ENCODE results near the gene ST3GAL5. TPM values are rescaled to one million over a fixed set of nuclear protein-coding genes. Genes with fewer than 3 reads are reported as not detected.
A peak's percentile ranks its signal among the peaks of the same experiment; 100 is the strongest.
"Not testable (repeated sequence)": the region's sequence is repeated elsewhere in the genome, so short reads cannot be mapped to it uniquely, and the experiment has no call there.

The ST3GAL5 gene
- total and polyA plus RNA-seq, 2 donors (not counting 1 experiment from before 2014, with no cell fraction given): 6.2 to 10.9 TPM

DNA sequence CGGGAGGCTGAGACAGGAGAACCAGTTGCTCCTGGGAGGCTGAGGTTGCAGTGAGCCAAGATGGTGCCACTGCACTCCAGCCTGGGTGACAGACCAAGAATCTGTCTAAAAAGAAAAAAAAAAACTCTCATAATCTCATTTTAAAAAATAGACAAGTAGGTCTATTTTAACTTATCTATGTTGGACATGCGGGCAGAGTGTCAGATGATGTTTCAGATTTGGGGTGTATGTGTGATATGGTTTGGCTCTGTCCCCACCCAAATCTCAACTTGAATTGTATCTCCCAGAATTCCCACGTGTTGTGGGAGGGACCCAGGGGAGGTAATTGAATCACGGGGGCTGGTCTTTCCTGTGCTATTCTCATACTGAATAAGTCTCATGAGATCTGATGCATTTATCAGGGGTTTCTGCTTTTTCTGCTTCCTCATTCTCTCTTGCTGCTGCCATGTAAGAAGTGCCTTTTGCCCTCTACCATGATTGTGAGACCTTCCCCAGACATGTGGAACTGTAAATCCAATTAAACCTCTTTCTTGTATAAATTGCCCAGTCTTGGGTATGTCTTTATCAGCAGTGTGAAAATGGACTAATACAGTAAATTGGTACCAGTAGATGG is 8.0 kb downstream of the ST3GAL5 start:
- DNase-seq (ENCODE audit: low read depth in 2 of 2); H3K4me3 ChIP-seq (replicated peaks in 1 of 4; ENCODE audit: control extremely low read depth in 1 of 4, insufficient read depth in 1 of 4, low read depth in 3 of 4, low read length in 4 of 4); H3K27me3 ChIP-seq (ENCODE audit: control insufficient read depth, insufficient read depth, low read length); H3K79me2 ChIP-seq (ENCODE audit: control insufficient read depth, insufficient read depth, low read length); H3K27ac ChIP-seq (ENCODE audit: insufficient read depth, low read length); H4K20me1 ChIP-seq (ENCODE audit: control insufficient read depth, extremely low read depth, insufficient read depth, low read length); H3K9me3 ChIP-seq (ENCODE audit: control insufficient read depth, insufficient read depth, low read depth, low read length); H3K4me2 ChIP-seq (ENCODE audit: extremely low read depth, insufficient read depth, low read length); H3K9ac ChIP-seq (ENCODE audit: insufficient read depth, low read length); H3K4me1 ChIP-seq (ENCODE audit: control insufficient read depth, extremely low read depth, insufficient read depth, low read length); H3K36me3 ChIP-seq (ENCODE audit: control insufficient read depth, insufficient read depth, low read length); H2AFZ ChIP-seq (ENCODE audit: low read length): not testable (repeated sequence)

GRCh38 chr2:85878719-85879370 is 9.9 kb downstream of the ST3GAL5 start:
- TF ChIP-seq EZH2 (IDR thresholded peaks at IDR 0.05; ENCODE audit: low read length, missing control alignments): no peak
- TF ChIP-seq, protein P1, sequence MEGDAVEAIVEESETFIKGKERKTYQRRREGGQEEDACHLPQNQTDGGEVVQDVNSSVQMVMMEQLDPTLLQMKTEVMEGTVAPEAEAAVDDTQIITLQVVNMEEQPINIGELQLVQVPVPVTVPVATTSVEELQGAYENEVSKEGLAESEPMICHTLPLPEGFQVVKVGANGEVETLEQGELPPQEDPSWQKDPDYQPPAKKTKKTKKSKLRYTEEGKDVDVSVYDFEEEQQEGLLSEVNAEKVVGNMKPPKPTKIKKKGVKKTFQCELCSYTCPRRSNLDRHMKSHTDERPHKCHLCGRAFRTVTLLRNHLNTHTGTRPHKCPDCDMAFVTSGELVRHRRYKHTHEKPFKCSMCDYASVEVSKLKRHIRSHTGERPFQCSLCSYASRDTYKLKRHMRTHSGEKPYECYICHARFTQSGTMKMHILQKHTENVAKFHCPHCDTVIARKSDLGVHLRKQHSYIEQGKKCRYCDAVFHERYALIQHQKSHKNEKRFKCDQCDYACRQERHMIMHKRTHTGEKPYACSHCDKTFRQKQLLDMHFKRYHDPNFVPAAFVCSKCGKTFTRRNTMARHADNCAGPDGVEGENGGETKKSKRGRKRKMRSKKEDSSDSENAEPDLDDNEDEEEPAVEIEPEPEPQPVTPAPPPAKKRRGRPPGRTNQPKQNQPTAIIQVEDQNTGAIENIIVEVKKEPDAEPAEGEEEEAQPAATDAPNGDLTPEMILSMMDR (conservative IDR thresholded peaks at IDR 0.05 in 1 of 2, IDR thresholded peaks at IDR 0.05 in 1 of 2; ENCODE audit: low read depth in 1 of 2, low read length in 2 of 2): no peak
- no peak overlapping the region for H3K27ac ChIP-seq (ENCODE audit: insufficient read depth, low read length)
- no peak overlapping the region for H2AFZ ChIP-seq (ENCODE audit: low read length)
- no peak overlapping the region for H3K4me3 ChIP-seq (replicated peaks in 1 of 4; ENCODE audit: control extremely low read depth in 1 of 4, insufficient read depth in 1 of 4, low read depth in 3 of 4, low read length in 4 of 4)
- H3K79me2 ChIP-seq (ENCODE audit: control insufficient read depth, insufficient read depth, low read length): no peaks in the 10 kb centered on the region
- H3K4me2 ChIP-seq (ENCODE audit: extremely low read depth, insufficient read depth, low read length): no peak overlapping the region
- no peaks in the 10 kb centered on the region for H4K20me1 ChIP-seq (ENCODE audit: control insufficient read depth, extremely low read depth, insufficient read depth, low read length)
- no peaks in the 10 kb centered on the region for H3K9me3 ChIP-seq (ENCODE audit: control insufficient read depth, insufficient read depth, low read depth, low read length)
- no peaks in the 10 kb centered on the region for H3K36me3 ChIP-seq (ENCODE audit: control insufficient read depth, insufficient read depth, low read length)
- H3K9ac ChIP-seq (ENCODE audit: insufficient read depth, low read length): no peak overlapping the region
- DNase-seq (ENCODE audit: low read depth in 2 of 2): peak in 1 of 2 donors; percentile 90
- H3K4me1 ChIP-seq (ENCODE audit: control insufficient read depth, extremely low read depth, insufficient read depth, low read length): no peaks in the 10 kb centered on the region
- no peaks in the 10 kb centered on the region for H3K27me3 ChIP-seq (ENCODE audit: control insufficient read depth, insufficient read depth, low read length)

- Histone ChIP-seq H3K4me2 (ENCODE audit: extremely low read depth, insufficient read depth, low read length) (no peak overlapping the region), H3K36me3 (ENCODE audit: control insufficient read depth, insufficient read depth, low read length) (no peaks in the 10 kb centered on the region), H3K27me3 (ENCODE audit: control insufficient read depth, insufficient read depth, low read length) (no peaks in the 10 kb centered on the region), H3K27ac (ENCODE audit: insufficient read depth, low read length) (no peak overlapping the region), H3K9me3 (ENCODE audit: control insufficient read depth, insufficient read depth, low read depth, low read length) (no peaks in the 10 kb centered on the region), H3K9ac (ENCODE audit: insufficient read depth, low read length) (no peak overlapping the region), H3K79me2 (ENCODE audit: control insufficient read depth, insufficient read depth, low read length) (no peaks in the 10 kb centered on the region), H3K4me1 (ENCODE audit: control insufficient read depth, extremely low read depth, insufficient read depth, low read length) (no peaks in the 10 kb centered on the region), H2AFZ (ENCODE audit: low read length) (no peak overlapping the region), H4K20me1 (ENCODE audit: control insufficient read depth, extremely low read depth, insufficient read depth, low read length) (no peaks in the 10 kb centered on the region), H3K4me3 (replicated peaks in 1 of 4; ENCODE audit: control extremely low read depth in 1 of 4, insufficient read depth in 1 of 4, low read depth in 3 of 4, low read length in 4 of 4) (no peak overlapping the region)
- TF ChIP-seq EZH2 (IDR thresholded peaks at IDR 0.05; ENCODE audit: low read length, missing control alignments): no peak
- TF ChIP-seq, protein P1 (conservative IDR thresholded peaks at IDR 0.05 in 1 of 2, IDR thresholded peaks at IDR 0.05 in 1 of 2; ENCODE audit: low read depth in 1 of 2, low read length in 2 of 2): no peak
- no peak for DNase-seq (ENCODE audit: low read depth in 2 of 2)
These were observed 13.3 kb downstream of the ST3GAL5 start for GRCh38 chr2:85875350-85876050.

All from fibroblast of lung (primary cell).